Hair follicular keratinocyte (primary cell): ENCODE measurements around the gene FXN. TPM values are rescaled to one million over a fixed set of nuclear protein-coding genes. Genes with fewer than 3 reads are reported as not detected.

Experiments used
- total RNA-seq: library from RNA; depleted of rRNA; stranded (reverse); fragments of >200 nt; gene quantifications from 2 replicates; pipeline ENCODE4 v1.2.3, GENCODE V29; 2015

FXN gene
- total RNA-seq: 5.6 and 9.9 TPM in 2 replicates

DNA sequence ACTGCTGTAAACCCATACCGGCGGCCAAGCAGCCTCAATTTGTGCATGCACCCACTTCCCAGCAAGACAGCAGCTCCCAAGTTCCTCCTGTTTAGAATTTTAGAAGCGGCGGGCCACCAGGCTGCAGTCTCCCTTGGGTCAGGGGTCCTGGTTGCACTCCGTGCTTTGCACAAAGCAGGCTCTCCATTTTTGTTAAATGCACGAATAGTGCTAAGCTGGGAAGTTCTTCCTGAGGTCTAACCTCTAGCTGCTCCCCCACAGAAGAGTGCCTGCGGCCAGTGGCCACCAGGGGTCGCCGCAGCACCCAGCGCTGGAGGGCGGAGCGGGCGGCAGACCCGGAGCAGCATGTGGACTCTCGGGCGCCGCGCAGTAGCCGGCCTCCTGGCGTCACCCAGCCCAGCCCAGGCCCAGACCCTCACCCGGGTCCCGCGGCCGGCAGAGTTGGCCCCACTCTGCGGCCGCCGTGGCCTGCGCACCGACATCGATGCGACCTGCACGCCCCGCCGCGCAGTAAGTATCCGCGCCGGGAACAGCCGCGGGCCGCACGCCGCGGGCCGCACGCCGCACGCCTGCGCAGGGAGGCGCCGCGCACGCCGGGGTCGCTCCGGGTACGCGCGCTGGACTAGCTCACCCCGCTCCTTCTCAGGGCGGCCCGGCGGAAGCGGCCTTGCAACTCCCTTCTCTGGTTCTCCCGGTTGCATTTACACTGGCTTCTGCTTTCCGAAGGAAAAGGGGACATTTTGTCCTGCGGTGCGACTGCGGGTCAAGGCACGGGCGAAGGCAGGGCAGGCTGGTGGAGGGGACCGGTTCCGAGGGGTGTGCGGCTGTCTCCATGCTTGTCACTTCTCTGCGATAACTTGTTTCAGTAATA is at the start of gene FXN:
FXN (plus strand) TSS at position 315 of the 871 bp plus-strand sequence; CDS start at position 346, 31 bp downstream.

DNA sequence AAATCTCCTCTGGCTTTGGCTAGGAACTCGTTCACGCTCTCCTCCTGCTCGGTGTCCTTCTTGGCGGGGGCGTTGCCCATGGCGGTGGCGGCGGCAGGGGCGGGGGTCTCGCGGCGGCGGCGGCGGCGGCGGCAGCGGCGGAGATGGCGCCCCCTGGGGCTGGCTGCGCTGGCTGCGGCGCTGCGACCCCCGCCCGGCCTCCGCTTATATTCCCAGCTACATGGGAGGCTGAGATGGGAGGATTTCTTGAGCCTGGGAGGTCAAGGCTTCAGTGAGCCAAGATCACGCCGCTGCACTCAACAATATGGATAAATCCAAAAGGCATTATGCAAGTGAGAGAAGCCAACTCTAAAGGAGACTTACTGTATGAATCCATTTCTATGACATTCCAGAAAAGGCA is 21.5 kb upstream of the FXN start, which contains the start of gene PRKACG:
PRKACG (minus strand) TSS at position 101 of the 400 bp plus-strand sequence; CDS start at position 80, 21 bp downstream.

Other genes with a start within 250 kb of the FXN start
- not detected in 2 replicates for gene PRKACG, start 21.6 kb upstream of the FXN start, total RNA-seq
- 72.7 and 107 TPM in 2 replicates for gene TJP2, start 138.5 kb downstream of the FXN start, total RNA-seq